ENCODE measurements around the gene PDCD7. TPM values are rescaled to one million over a fixed set of nuclear protein-coding genes. Genes with fewer than 3 reads are reported as not detected.
"Not testable (repeated sequence)": the region's sequence is repeated elsewhere in the genome, so short reads cannot be mapped to it uniquely, and the experiment has no call there.

Gene PDCD7
- 10 to 100 TPM in 3 of 4 donors, 1 to 10 TPM in 1; 6.5 to 23.1 (median 17.8) TPM for total RNA-seq

DNA sequence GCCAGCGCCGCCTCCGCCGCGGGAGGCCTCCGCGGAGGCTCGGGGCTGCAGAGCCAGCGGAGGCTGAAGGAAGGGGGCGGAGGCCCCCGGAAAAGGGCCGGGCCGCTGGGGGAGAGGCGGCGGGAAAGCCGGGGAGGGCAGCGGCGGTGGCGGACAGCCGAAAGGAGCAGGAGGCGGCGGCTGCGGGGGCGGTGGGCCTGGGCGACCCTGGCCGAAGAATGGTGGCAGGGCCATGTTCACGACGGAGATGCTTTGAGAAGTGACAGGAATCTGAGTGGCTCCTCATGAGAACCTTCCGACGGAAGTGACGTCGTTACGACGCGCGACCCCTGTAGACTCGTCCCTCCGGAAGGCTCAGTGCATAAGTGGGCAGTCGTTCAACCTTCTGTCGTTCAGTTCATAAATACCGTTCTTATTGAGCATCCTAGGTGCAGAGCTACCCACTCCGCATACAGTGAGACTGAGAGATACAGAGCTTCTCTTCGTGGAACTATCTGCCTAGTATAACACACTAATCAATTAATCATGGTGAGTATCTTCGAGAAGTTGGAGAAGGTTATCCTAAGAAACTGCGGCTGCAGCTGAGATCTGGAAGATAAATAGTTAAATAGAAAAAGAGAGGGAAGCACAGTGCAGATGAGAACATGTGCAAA lies at the start of gene PDCD7:
PDCD7 (minus strand) TSS at position 261 of the 653 bp plus-strand sequence; CDS start at position 234, 27 bp downstream.
- H3K36me3 ChIP-seq: peaks cover 0 to 7% (median 0%) of the 10 kb centered on the region in 3 donors
- no peak for TF ChIP-seq CTCF (IDR thresholded peaks at IDR 0.05)
- peak; percentile 42 to 65 for TF ChIP-seq POLR2A (IDR thresholded peaks at IDR 0.05)
- DNase-seq: peak; percentile 83 to 95 (median 94)
- H3K27me3 ChIP-seq: no peaks in the 10 kb centered on the region
- peak within 1 kb of the TSS; percentile 84 to 88 (median 87) for H3K27ac ChIP-seq
- H3K4me1 ChIP-seq: peaks cover 0 to 19% (median 7%) of the 10 kb centered on the region in 4 donors
- H3K4me3 ChIP-seq: peak within 1 kb of the TSS; percentile 58 to 97 (median 80)
- H3K9me3 ChIP-seq: no peaks in the 10 kb centered on the region

DNA sequence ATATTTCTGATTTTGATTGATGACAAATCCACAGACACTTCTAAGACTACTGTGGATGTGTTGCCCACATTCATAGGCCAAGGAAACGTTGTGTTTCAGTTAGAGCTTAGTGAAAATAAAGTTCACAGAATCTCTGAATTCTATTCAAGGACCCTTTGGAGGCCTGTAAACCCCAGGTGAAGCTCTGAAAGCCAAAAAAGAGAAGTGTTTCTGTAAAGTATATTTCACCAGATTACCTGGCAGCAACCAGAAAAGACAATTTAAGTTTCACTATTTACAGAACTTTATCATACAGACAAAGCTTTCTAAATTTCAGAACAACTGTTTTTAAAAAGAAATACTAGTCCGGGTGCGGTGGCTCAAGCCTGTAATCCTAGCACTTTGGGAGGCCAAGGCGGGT lies 48.9 kb upstream of the PDCD7 start:
- H3K4me1 ChIP-seq: peaks cover 0 to 15% (median 0%) of the 10 kb centered on the region in 4 donors
- peaks cover 0 to 24% (median 0%) of the 10 kb centered on the region in 3 donors for H3K36me3 ChIP-seq
- no peaks in the 10 kb centered on the region for H3K27me3 ChIP-seq
- DNase-seq: no peak
- peak overlapping the region in 1 of 4 donors; percentile 8 for H3K27ac ChIP-seq
- H3K9me3 ChIP-seq: no peaks in the 10 kb centered on the region
- TF ChIP-seq CTCF (IDR thresholded peaks at IDR 0.05): no peak
- no peak for TF ChIP-seq POLR2A (IDR thresholded peaks at IDR 0.05)
- peak overlapping the region in 1 of 4 donors; percentile 3 for H3K4me3 ChIP-seq

GRCh38 chr15:65181582-65182353 lies 48.2 kb upstream of the PDCD7 start:
- not testable (repeated sequence) for H3K9me3 ChIP-seq, H3K4me3 ChIP-seq, H3K27me3 ChIP-seq, DNase-seq, H3K27ac ChIP-seq
- peaks cover 0 to 32% (median 0%) of the 10 kb centered on the region in 3 donors for H3K36me3 ChIP-seq
- H3K4me1 ChIP-seq: peaks cover 0 to 15% (median 0%) of the 10 kb centered on the region in 4 donors

- peaks cover 0 to 48% (median 0%) of the 10 kb centered on the region in 3 donors for H3K36me3 ChIP-seq
- no peak overlapping the region for H3K4me3 ChIP-seq
- no peak overlapping the region for H3K27ac ChIP-seq
- H3K4me1 ChIP-seq: peaks cover 0 to 15% (median 0%) of the 10 kb centered on the region in 4 donors
- no peak for DNase-seq
- no peak for TF ChIP-seq CTCF (IDR thresholded peaks at IDR 0.05)
- no peak for TF ChIP-seq POLR2A (IDR thresholded peaks at IDR 0.05)
- H3K9me3 ChIP-seq: no peaks in the 10 kb centered on the region
- H3K27me3 ChIP-seq: no peaks in the 10 kb centered on the region
Observed at GRCh38 chr15:65180167-65180566, 46.6 kb upstream of the PDCD7 start.

GRCh38 chr15:65177901-65178300 lies 44.3 kb upstream of the PDCD7 start:
- H3K36me3 ChIP-seq: peaks cover 0 to 63% (median 0%) of the 10 kb centered on the region in 3 donors
- no peaks in the 10 kb centered on the region for H3K27me3 ChIP-seq
- TF ChIP-seq POLR2A (IDR thresholded peaks at IDR 0.05) (no peak), CTCF (IDR thresholded peaks at IDR 0.05) (no peak)
- peaks cover 0 to 12% (median 0%) of the 10 kb centered on the region in 4 donors for H3K4me1 ChIP-seq
- DNase-seq: peak in 1 of 3 donors; percentile 64
- no peaks in the 10 kb centered on the region for H3K9me3 ChIP-seq
- no peak overlapping the region for H3K4me3 ChIP-seq
- no peak overlapping the region for H3K27ac ChIP-seq

DNA sequence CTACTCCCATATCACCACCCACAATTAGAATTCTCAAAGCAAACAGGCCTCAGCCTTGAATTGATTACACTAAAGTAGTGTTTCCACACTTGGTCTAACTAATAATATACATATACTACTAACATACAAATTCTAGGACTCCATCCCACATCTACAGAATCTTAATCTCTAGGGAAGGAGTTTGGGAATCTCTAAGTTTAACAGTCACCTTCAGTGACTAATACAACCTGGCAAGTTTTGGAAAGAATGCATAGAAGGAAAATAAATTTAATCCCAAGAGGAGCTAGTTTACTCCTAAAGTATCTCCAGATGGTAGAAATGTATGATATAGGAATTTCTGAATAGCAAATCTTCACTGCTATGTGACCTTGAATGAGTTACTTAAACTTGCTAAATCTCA lies 42.4 kb upstream of the PDCD7 start:
- no peak overlapping the region for H3K4me3 ChIP-seq
- peaks cover 0 to 78% (median 0%) of the 10 kb centered on the region in 3 donors for H3K36me3 ChIP-seq
- H3K9me3 ChIP-seq: no peaks in the 10 kb centered on the region
- H3K27me3 ChIP-seq: no peaks in the 10 kb centered on the region
- no peak overlapping the region for H3K27ac ChIP-seq
- TF ChIP-seq POLR2A (IDR thresholded peaks at IDR 0.05): no peak
- no peak for TF ChIP-seq CTCF (IDR thresholded peaks at IDR 0.05)
- DNase-seq: no peak
- no peaks in the 10 kb centered on the region for H3K4me1 ChIP-seq

All from Peyer's patch (tissue), 4 donors.